ENCODE measurements around the gene MICAL2. TPM values are rescaled to one million over a fixed set of nuclear protein-coding genes. Genes with fewer than 3 reads are reported as not detected.

The MICAL2 gene
- total and polyA plus RNA-seq, 2 donors (not counting 1 experiment from before 2014, with no cell fraction given), result 0.32 to 0.40 TPM

DNA sequence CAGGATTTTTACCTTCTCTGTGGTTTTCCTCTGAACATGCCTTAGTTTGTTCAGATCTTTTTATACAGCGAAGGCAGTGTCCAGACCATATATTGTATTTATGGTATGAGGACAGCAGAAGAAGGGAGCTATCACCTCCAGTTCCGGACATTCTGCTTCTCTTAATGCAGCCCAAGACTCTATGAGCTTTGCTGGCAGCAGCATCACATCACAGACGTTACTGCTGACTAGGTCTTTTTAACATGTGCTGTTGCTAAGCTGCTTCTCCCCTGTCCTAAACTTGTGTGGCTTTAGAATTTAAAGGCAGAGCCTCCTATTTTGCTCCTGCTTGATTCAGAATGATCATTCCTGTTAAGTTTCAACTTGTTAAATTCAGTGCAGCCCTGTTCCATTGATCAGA lies 13.4 kb downstream of the MICAL2 start:
- no peak for TF ChIP-seq EZH2 (IDR thresholded peaks at IDR 0.05; ENCODE audit: borderline replicate concordance, insufficient read depth, low read depth, low read length, poor library complexity, severe bottlenecking)
- TF ChIP-seq, protein P1, sequence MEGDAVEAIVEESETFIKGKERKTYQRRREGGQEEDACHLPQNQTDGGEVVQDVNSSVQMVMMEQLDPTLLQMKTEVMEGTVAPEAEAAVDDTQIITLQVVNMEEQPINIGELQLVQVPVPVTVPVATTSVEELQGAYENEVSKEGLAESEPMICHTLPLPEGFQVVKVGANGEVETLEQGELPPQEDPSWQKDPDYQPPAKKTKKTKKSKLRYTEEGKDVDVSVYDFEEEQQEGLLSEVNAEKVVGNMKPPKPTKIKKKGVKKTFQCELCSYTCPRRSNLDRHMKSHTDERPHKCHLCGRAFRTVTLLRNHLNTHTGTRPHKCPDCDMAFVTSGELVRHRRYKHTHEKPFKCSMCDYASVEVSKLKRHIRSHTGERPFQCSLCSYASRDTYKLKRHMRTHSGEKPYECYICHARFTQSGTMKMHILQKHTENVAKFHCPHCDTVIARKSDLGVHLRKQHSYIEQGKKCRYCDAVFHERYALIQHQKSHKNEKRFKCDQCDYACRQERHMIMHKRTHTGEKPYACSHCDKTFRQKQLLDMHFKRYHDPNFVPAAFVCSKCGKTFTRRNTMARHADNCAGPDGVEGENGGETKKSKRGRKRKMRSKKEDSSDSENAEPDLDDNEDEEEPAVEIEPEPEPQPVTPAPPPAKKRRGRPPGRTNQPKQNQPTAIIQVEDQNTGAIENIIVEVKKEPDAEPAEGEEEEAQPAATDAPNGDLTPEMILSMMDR (IDR thresholded peaks at IDR 0.05), result no peak
- H3K4me1 Mint-ChIP-seq, result no peaks in the 10 kb centered on the region
- no peaks in the 10 kb centered on the region for H3K36me3 ChIP-seq (replicated peaks in 1 of 2; ENCODE audit: control extremely low read depth in 1 of 2, control insufficient read depth in 1 of 2, extremely low read depth in 1 of 2, insufficient read depth in 2 of 2, low read length in 1 of 2)
- no peak overlapping the region for H3K27ac Mint-ChIP-seq
- no peak for ATAC-seq (ENCODE audit: low read depth)
- H3K27me3 Mint-ChIP-seq, result peaks cover 38% of the 10 kb centered on the region
- no peak overlapping the region for H2AFZ ChIP-seq (ENCODE audit: insufficient read depth, low read depth, low read length, poor library complexity, severe bottlenecking)
- H3K9me3 Mint-ChIP-seq (ENCODE audit: insufficient read depth), result no peaks in the 10 kb centered on the region
- no peaks in the 10 kb centered on the region for H3K9me3 ChIP-seq (ENCODE audit: control extremely low read depth in 1 of 3, control insufficient read depth in 2 of 3, insufficient read depth in 1 of 3, low read length in 2 of 3)
- no peak overlapping the region for H3K4me2 ChIP-seq (replicated peaks; ENCODE audit: low read depth, low read length, poor library complexity, severe bottlenecking)
- H3K27me3 ChIP-seq (replicated peaks in 1 of 4; ENCODE audit: control extremely low read depth in 1 of 4, control insufficient read depth in 3 of 4, insufficient read depth in 4 of 4, low read length in 3 of 4), result peaks cover 0 to 2% (median 0%) of the 10 kb centered on the region in 4 experiments
- POLR2A ChIA-PET, result no interaction called here
- H4K20me1 ChIP-seq (ENCODE audit: control insufficient read depth, insufficient read depth, low read length, poor library complexity, severe bottlenecking), result no peaks in the 10 kb centered on the region
- no peak overlapping the region for H3K4me3 ChIP-seq (ENCODE audit: control extremely low read depth in 1 of 5, extremely low read depth in 1 of 5, insufficient read depth in 1 of 5, low read depth in 2 of 5, low read length in 4 of 5)
- DNase-seq, result no peak
- CTCF ChIA-PET, result interaction anchor here (0.6 kb wide), 1 partner anchor 78 kb away, joined by 4 read pairs; no protein-coding TSS in a partner anchor
- WGBS (ENCODE audit: insufficient coverage), result 82% methylated on average over 2 of the region's 3 CpGs
- intact Hi-C loops (cut with micrococcal nuclease), result no loop called here
- H3K27ac ChIP-seq (ENCODE audit: low read length in 2 of 2), result no peak overlapping the region
- no peak overlapping the region for H3K9ac ChIP-seq (ENCODE audit: low read length)
- H3K4me3 Mint-ChIP-seq, result no peak overlapping the region
- no peaks in the 10 kb centered on the region for H3K4me1 ChIP-seq (ENCODE audit: control insufficient read depth in 2 of 2, insufficient read depth in 2 of 2, low read length in 2 of 2)
- H3K79me2 ChIP-seq (ENCODE audit: control insufficient read depth, insufficient read depth, low read length), result no peaks in the 10 kb centered on the region

DNA sequence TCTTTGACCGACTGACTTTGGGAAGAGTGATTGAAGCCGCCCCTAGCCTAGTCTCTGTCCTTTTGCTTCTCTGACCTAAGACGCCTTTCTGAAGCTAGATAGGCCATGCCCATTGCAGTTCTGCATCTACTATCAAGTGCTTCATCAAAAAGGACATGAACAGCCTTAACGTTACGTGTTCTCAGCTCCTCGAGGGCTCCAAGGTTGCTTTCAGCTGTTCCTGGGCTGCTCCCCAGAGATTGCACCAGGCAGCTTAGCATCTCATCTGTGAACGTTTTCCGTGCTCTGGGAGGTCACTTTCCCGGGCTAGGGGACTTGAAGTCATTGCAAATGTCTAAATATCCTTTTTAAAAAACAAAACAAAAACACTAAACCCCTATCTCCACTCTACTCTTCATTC lies 13.9 kb downstream of the MICAL2 start:
- WGBS (ENCODE audit: insufficient coverage), result 74% methylated on average over 9 of the region's 9 CpGs
- no peak overlapping the region for H3K4me2 ChIP-seq (replicated peaks; ENCODE audit: low read depth, low read length, poor library complexity, severe bottlenecking)
- no peak overlapping the region for H3K9ac ChIP-seq (ENCODE audit: low read length)
- H3K9me3 ChIP-seq (ENCODE audit: control extremely low read depth in 1 of 3, control insufficient read depth in 2 of 3, insufficient read depth in 1 of 3, low read length in 2 of 3), result no peaks in the 10 kb centered on the region
- ChIA-PET POLR2A (no interaction called here), CTCF (interaction anchor here (0.6 kb wide), 1 partner anchor 78 kb away, joined by 4 read pairs; no protein-coding TSS in a partner anchor)
- H3K36me3 ChIP-seq (replicated peaks in 1 of 2; ENCODE audit: control extremely low read depth in 1 of 2, control insufficient read depth in 1 of 2, extremely low read depth in 1 of 2, insufficient read depth in 2 of 2, low read length in 1 of 2), result no peaks in the 10 kb centered on the region
- no peak overlapping the region for H3K27ac Mint-ChIP-seq
- H3K4me3 Mint-ChIP-seq, result no peak overlapping the region
- H3K27me3 ChIP-seq (replicated peaks in 1 of 4; ENCODE audit: control extremely low read depth in 1 of 4, control insufficient read depth in 3 of 4, insufficient read depth in 4 of 4, low read length in 3 of 4), result peaks cover 0 to 2% (median 0%) of the 10 kb centered on the region in 4 experiments
- no peak overlapping the region for H3K27ac ChIP-seq (ENCODE audit: low read length in 2 of 2)
- no peaks in the 10 kb centered on the region for H3K79me2 ChIP-seq (ENCODE audit: control insufficient read depth, insufficient read depth, low read length)
- H3K4me1 Mint-ChIP-seq, result no peaks in the 10 kb centered on the region
- TF ChIP-seq, protein P1 (IDR thresholded peaks at IDR 0.05), result no peak
- TF ChIP-seq EZH2 (IDR thresholded peaks at IDR 0.05; ENCODE audit: borderline replicate concordance, insufficient read depth, low read depth, low read length, poor library complexity, severe bottlenecking), result no peak
- intact Hi-C loops (cut with micrococcal nuclease), result no loop called here
- H3K4me3 ChIP-seq (ENCODE audit: control extremely low read depth in 1 of 5, extremely low read depth in 1 of 5, insufficient read depth in 1 of 5, low read depth in 2 of 5, low read length in 4 of 5), result no peak overlapping the region
- no peaks in the 10 kb centered on the region for H4K20me1 ChIP-seq (ENCODE audit: control insufficient read depth, insufficient read depth, low read length, poor library complexity, severe bottlenecking)
- ATAC-seq (ENCODE audit: low read depth) (no peak), DNase-seq (no peak)
- no peaks in the 10 kb centered on the region for H3K9me3 Mint-ChIP-seq (ENCODE audit: insufficient read depth)
- no peaks in the 10 kb centered on the region for H3K4me1 ChIP-seq (ENCODE audit: control insufficient read depth in 2 of 2, insufficient read depth in 2 of 2, low read length in 2 of 2)
- H3K27me3 Mint-ChIP-seq, result peaks cover 38% of the 10 kb centered on the region
- H2AFZ ChIP-seq (ENCODE audit: insufficient read depth, low read depth, low read length, poor library complexity, severe bottlenecking), result no peak overlapping the region

All from B cell (primary cell).